ENCODE measurements around the gene NPAS3. TPM values are rescaled to one million over a fixed set of nuclear protein-coding genes. Genes with fewer than 3 reads are reported as not detected.

The NPAS3 gene
- total RNA-seq, 1 experiment from 2014 or later: not detected

DNA sequence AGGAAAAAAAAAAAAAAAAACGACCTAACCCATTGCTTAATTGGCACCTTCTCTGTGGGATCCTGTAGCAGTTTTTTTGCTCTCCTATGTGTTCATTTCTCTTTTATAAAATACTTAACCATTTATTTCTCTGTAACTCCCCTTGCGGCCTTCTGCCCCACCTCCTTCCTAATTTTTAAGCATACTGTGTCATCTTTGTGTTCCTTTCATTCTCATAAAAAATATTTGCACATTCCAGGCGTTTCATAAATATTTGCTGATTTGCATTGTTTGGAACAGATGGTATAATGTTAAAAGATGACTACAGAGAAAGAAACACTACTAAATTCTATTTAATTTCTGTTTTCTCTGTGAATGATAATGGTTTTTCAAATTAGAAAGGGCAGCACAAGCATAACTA lies 77.9 kb downstream of the NPAS3 start:
- Histone ChIP-seq H3K9me3 (ENCODE audit: insufficient read depth, low read depth) (no peaks in the 10 kb centered on the region), H3K9me2 (ENCODE audit: insufficient read depth) (no peaks in the 10 kb centered on the region), H3K4me1 (replicated peaks; ENCODE audit: insufficient read depth) (no peaks in the 10 kb centered on the region), H3K4me2 (no peak overlapping the region), H3K27ac (no peak overlapping the region), H3K36me3 (ENCODE audit: low read depth) (no peaks in the 10 kb centered on the region), H3K79me2 (ENCODE audit: low read depth) (no peaks in the 10 kb centered on the region), H2AFZ (no peak overlapping the region), H4K20me1 (ENCODE audit: insufficient read depth) (no peaks in the 10 kb centered on the region), H3K27me3 (ENCODE audit: insufficient read depth, low read depth) (no peaks in the 10 kb centered on the region), H3F3A (ENCODE audit: insufficient read depth, low read depth) (no peaks in the 10 kb centered on the region), H3K4me3 (no peak overlapping the region)
- ChIA-PET CTCF (no interaction called here), POLR2A (ENCODE audit: unreplicated experiment) (no interaction called here)
- DNase-seq: no peak
- TF ChIP-seq EZH2 (IDR thresholded peaks at IDR 0.05; ENCODE audit: low read depth): no peak
- TF ChIP-seq, protein P1, sequence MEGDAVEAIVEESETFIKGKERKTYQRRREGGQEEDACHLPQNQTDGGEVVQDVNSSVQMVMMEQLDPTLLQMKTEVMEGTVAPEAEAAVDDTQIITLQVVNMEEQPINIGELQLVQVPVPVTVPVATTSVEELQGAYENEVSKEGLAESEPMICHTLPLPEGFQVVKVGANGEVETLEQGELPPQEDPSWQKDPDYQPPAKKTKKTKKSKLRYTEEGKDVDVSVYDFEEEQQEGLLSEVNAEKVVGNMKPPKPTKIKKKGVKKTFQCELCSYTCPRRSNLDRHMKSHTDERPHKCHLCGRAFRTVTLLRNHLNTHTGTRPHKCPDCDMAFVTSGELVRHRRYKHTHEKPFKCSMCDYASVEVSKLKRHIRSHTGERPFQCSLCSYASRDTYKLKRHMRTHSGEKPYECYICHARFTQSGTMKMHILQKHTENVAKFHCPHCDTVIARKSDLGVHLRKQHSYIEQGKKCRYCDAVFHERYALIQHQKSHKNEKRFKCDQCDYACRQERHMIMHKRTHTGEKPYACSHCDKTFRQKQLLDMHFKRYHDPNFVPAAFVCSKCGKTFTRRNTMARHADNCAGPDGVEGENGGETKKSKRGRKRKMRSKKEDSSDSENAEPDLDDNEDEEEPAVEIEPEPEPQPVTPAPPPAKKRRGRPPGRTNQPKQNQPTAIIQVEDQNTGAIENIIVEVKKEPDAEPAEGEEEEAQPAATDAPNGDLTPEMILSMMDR (conservative IDR thresholded peaks at IDR 0.05): no peak
- no TSS peak for BruUV-seq (replicated peaks)
- intact Hi-C loops (cut with micrococcal nuclease; ENCODE audit: unreplicated experiment): no loop called here

DNA sequence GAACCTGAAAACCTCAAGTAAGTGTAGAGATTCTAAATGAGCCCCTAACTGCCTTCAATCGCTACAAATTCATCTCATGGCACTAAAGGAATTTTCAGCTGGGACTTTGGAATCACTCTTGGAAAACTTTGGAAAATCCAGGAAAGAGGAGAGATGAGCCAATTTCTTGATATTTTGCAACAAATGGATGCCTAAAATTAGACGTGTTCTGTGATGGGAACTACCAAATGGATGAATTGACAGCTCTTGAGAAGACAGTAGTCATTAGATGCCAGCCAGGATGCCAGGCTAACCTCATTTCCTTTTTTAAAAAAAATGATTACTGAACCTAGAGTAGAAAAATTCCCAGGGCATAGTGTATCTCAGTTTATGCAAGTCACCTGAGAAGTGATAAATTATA lies 78.3 kb downstream of the NPAS3 start:
- no peaks in the 10 kb centered on the region for H3K4me1 ChIP-seq (replicated peaks; ENCODE audit: insufficient read depth)
- POLR2A ChIA-PET (ENCODE audit: unreplicated experiment): no interaction called here
- TF ChIP-seq, protein P1 (conservative IDR thresholded peaks at IDR 0.05): no peak
- no peak for TF ChIP-seq EZH2 (IDR thresholded peaks at IDR 0.05; ENCODE audit: low read depth)
- H3K36me3 ChIP-seq (ENCODE audit: low read depth): no peaks in the 10 kb centered on the region
- H3K79me2 ChIP-seq (ENCODE audit: low read depth): no peaks in the 10 kb centered on the region
- H2AFZ ChIP-seq: no peak overlapping the region
- no TSS peak for BruUV-seq (replicated peaks)
- no peaks in the 10 kb centered on the region for H3K9me2 ChIP-seq (ENCODE audit: insufficient read depth)
- CTCF ChIA-PET: no interaction called here
- no peak overlapping the region for H3K27ac ChIP-seq
- H3K4me2 ChIP-seq: no peak overlapping the region
- no peak overlapping the region for H3K4me3 ChIP-seq
- H3K9me3 ChIP-seq (ENCODE audit: insufficient read depth, low read depth): no peaks in the 10 kb centered on the region
- no peaks in the 10 kb centered on the region for H3F3A ChIP-seq (ENCODE audit: insufficient read depth, low read depth)
- DNase-seq: no peak
- intact Hi-C loops (cut with micrococcal nuclease; ENCODE audit: unreplicated experiment): no loop called here
- H3K27me3 ChIP-seq (ENCODE audit: insufficient read depth, low read depth): no peaks in the 10 kb centered on the region
- no peaks in the 10 kb centered on the region for H4K20me1 ChIP-seq (ENCODE audit: insufficient read depth)

DNA sequence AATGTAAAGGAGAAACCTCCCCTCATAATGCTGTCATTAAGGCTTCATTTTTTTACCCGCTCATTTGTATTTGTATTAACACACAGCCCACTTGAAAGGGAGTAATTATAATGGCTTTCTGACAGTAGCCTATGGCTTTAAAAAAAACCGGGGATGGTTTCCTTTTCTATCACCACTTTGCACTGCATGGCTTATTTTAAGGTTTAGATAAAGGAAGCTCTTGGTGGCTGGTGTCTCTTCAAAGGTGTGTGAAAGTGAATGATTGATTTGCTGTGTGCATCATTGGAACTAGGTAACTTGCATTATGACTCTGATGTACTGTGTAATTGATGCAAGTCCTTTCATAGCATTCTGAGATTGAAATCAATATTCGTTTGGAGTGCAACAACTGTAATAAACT lies 80.7 kb downstream of the NPAS3 start:
- H3K4me3 ChIP-seq: no peak overlapping the region
- TF ChIP-seq EZH2 (IDR thresholded peaks at IDR 0.05; ENCODE audit: low read depth): no peak
- TF ChIP-seq, protein P1 (conservative IDR thresholded peaks at IDR 0.05): no peak
- H4K20me1 ChIP-seq (ENCODE audit: insufficient read depth): no peaks in the 10 kb centered on the region
- POLR2A ChIA-PET (ENCODE audit: unreplicated experiment): no interaction called here
- no peak overlapping the region for H3K4me2 ChIP-seq
- no peak overlapping the region for H3K27ac ChIP-seq
- H3K4me1 ChIP-seq (replicated peaks; ENCODE audit: insufficient read depth): no peaks in the 10 kb centered on the region
- CTCF ChIA-PET: no interaction called here
- H3K9me2 ChIP-seq (ENCODE audit: insufficient read depth): no peaks in the 10 kb centered on the region
- H3F3A ChIP-seq (ENCODE audit: insufficient read depth, low read depth): no peaks in the 10 kb centered on the region
- H3K27me3 ChIP-seq (ENCODE audit: insufficient read depth, low read depth): no peaks in the 10 kb centered on the region
- H3K36me3 ChIP-seq (ENCODE audit: low read depth): no peaks in the 10 kb centered on the region
- H3K9me3 ChIP-seq (ENCODE audit: insufficient read depth, low read depth): no peaks in the 10 kb centered on the region
- H2AFZ ChIP-seq: no peak overlapping the region
- DNase-seq: no peak
- no peaks in the 10 kb centered on the region for H3K79me2 ChIP-seq (ENCODE audit: low read depth)
- no TSS peak for BruUV-seq (replicated peaks)
- intact Hi-C loops (cut with micrococcal nuclease; ENCODE audit: unreplicated experiment): no loop called here
